NCI-H2196 treated with DMSO at 0.1 percent for 48 hours (cell line): Measurements from ENCODE around the gene RXRA.

Source experiments
- DNase-seq: peaks from one replicate; lab custom pipeline; 2025; ENCODE audit not compliant: unreplicated experiment; lab: John Stamatoyannopoulos, UW

Gene RXRA

GRCh38 chr9:134322781-134323241 is 3.4 kb upstream of the RXRA start:
- DNase-seq = no peak

GRCh38 chr9:134323741-134324358 is 2.4 kb upstream of the RXRA start:
- peak; percentile 47 for DNase-seq

- DNase-seq = no peak
Measured at GRCh38 chr9:134324359-134325095, 1.7 kb upstream of the RXRA start.

GRCh38 chr9:134325096-134325812 is 1.0 kb upstream of the RXRA start:
- no peak for DNase-seq

- DNase-seq = no peak
Measured at GRCh38 chr9:134326724-134327601, 708 bp downstream of the RXRA start.

DNA sequence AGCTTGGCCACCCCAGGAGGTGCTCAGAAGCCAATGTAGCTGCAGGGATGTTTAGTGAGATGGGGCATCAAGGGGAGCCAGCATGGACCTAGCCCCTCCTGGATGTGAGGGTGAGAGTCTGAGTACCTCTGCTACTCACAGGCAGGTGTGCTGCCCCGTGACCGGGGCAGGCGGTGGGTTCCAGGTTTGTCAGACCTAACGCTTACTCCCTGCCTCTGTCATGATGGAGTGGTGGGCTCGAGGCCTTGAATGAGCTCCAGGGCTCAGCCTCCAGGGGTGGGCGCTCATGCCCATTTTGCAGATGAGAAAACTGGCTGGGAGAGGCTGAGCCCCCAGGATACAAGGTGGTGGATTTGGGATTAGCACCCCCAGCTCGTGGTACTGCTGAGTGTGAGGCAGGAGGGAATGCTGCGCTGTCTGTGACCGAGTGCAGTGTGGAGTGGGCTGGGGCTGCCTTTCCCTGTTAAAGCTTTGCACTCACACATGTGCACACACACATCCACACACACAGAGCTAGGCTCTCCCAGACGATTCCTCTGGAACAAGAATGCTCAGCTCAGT is 1.5 kb downstream of the RXRA start:
- DNase-seq = no peak

DNA sequence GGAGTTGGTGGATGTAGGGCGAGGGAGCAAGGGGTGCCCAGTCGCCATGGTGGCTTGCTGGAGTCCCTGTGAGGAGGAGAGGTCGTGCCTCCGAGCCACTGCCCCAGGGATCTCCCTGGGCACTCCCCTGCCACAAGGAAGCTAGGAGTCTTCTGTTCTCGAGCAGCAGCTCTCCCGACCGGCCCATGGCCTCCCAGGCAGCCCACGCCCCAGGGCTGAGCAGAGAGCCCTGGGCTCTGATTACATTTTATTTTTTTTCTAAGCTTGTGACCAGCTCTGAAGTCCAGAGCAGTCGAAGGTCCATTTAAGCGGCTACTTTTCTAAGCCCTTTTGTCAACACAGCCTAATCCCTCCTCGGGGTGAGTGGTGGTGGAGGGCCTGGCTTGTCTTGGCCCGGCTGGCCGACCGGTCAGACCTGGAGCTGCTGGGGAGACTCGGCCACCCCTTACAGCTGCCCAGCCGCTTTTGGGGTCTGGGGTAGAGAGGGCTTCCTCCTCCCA is 2.1 kb downstream of the RXRA start:
- no peak for DNase-seq

- no peak for DNase-seq
Measured at GRCh38 chr9:134328841-134329575, 2.8 kb downstream of the RXRA start.

GRCh38 chr9:134329576-134329855 is 3.3 kb downstream of the RXRA start:
- no peak for DNase-seq

- no peak for DNase-seq
Measured at GRCh38 chr9:134329886-134330285, 3.6 kb downstream of the RXRA start.

DNA sequence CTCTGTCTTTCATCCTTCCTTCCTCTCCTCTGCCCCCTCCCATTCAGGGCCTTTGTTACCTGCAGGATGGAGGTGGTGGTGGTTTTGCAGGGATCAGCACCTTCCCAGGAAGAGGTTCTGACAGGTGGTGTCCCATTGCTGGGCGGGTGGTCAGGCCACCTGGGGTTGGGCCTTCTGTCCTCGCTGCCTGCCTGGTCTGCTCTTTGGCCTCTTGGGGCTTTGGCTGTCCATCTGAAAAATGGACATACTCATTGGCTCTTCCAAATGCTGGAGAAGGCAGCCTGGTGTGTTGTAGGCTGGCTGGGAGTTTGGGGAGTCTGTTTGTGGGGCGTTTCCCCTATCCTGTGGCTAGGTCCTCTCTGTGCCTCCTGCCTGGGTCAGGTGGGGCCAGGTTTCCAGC is 4.3 kb downstream of the RXRA start:
- no peak for DNase-seq

- DNase-seq = no peak
Measured at GRCh38 chr9:134331186-134332025, 5.2 kb downstream of the RXRA start.

DNA sequence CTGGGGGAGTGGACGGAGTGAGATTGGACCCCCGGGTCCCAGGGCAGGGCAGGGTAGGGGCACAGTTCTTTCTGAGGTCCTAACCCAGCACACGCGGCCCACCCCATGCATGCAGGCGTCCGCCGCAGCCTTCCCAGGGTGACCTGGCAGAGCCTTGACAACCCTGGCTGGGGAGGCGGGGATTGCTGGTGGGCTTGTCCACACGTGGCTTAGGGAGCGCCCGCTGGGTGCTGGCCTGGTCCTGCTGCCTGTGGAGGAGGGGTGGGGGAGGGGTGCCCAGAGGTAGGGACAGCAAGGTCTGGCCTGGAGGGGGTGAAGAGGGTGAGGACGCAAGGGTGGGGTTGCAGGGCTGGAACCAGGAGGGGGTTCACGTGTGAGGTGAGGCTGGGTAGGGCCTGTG is 6.0 kb downstream of the RXRA start:
- no peak for DNase-seq

GRCh38 chr9:134332841-134333233 is 6.6 kb downstream of the RXRA start:
- no peak for DNase-seq

- no peak for DNase-seq
Measured at GRCh38 chr9:134333234-134333873, 7.1 kb downstream of the RXRA start.

- DNase-seq = no peak
Measured at GRCh38 chr9:134333874-134334581, 7.8 kb downstream of the RXRA start.

- no peak for DNase-seq
Measured at GRCh38 chr9:134335061-134335460, 8.8 kb downstream of the RXRA start.
